Measurements from ENCODE around the gene UBE3B.

GRCh38 chr12:109435428-109436187 lies 41.8 kb upstream of the UBE3B start:
- no peak for TF ChIP-seq CTCF (IDR thresholded peaks at IDR 0.05)
- no peak for TF ChIP-seq POLR2A (IDR thresholded peaks at IDR 0.05)

Measured in lower leg skin (tissue), 3 donors.